LNCaP clone FGC (cell line): ENCODE data around the gene BIRC2.

Source experiments
- DNase-seq: peaks from one replicate; pipeline ENCODE4 v3.0.0-alpha.2; 2011; ENCODE audit warnings: low read depth
- H3K4me3 ChIP-seq: 2 replicates; pipeline ENCODE4 v1.5.1; 2011; ENCODE audit warnings: mild to moderate bottlenecking, low read depth, low read length, control low read depth
- TF ChIP-seq, protein P1 (sequence below): IDR thresholded peaks from 2 replicates; pipeline ENCODE4 v1.5.1; 2012; ENCODE audit warnings: mild to moderate bottlenecking; ENCODE audit not compliant: control insufficient read depth, insufficient read depth; ENCODE audit errors: extremely low read depth

BIRC2 gene

GRCh38 chr11:102347462-102348370 lies 702 bp downstream of the BIRC2 start:
- no peak for DNase-seq
- peak overlapping the region; percentile 91 for H3K4me3 ChIP-seq
- TF ChIP-seq, protein P1, sequence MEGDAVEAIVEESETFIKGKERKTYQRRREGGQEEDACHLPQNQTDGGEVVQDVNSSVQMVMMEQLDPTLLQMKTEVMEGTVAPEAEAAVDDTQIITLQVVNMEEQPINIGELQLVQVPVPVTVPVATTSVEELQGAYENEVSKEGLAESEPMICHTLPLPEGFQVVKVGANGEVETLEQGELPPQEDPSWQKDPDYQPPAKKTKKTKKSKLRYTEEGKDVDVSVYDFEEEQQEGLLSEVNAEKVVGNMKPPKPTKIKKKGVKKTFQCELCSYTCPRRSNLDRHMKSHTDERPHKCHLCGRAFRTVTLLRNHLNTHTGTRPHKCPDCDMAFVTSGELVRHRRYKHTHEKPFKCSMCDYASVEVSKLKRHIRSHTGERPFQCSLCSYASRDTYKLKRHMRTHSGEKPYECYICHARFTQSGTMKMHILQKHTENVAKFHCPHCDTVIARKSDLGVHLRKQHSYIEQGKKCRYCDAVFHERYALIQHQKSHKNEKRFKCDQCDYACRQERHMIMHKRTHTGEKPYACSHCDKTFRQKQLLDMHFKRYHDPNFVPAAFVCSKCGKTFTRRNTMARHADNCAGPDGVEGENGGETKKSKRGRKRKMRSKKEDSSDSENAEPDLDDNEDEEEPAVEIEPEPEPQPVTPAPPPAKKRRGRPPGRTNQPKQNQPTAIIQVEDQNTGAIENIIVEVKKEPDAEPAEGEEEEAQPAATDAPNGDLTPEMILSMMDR, result no peak

GRCh38 chr11:102357116-102357515 lies 10.1 kb downstream of the BIRC2 start:
- DNase-seq, result no peak
- H3K4me3 ChIP-seq, result no peak overlapping the region
- TF ChIP-seq, protein P1, result no peak

- DNase-seq, result no peak
- TF ChIP-seq, protein P1, result no peak
- H3K4me3 ChIP-seq, result no peak overlapping the region
Observed at GRCh38 chr11:102359372-102359771, 12.4 kb downstream of the BIRC2 start.

DNA sequence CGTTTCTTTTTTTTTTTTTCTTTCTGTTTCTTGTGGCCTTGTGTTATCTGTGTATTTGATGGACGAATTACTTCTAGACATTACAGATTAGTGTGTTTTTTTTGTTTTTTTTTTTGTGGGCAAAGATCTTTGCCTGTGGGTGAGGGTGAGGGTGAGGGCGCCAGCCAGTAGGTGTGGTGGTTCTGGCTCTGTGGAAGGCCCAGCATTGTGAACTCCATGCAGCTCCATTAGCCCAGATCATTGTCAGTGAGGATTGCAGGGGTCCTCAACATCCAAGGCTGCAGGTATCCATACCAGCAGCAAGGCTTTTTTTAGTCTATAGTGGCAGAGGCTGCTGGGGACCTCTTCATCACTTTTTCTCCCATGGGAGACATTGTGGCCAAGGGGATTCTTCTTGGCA lies 13.7 kb downstream of the BIRC2 start:
- TF ChIP-seq, protein P1, result no peak
- H3K4me3 ChIP-seq, result no peak overlapping the region
- DNase-seq, result no peak

GRCh38 chr11:102361086-102362031 lies 14.3 kb downstream of the BIRC2 start:
- DNase-seq, result no peak
- no peak overlapping the region for H3K4me3 ChIP-seq
- TF ChIP-seq, protein P1, result no peak

GRCh38 chr11:102364991-102365390 lies 18.0 kb downstream of the BIRC2 start:
- TF ChIP-seq, protein P1, result no peak
- peak; percentile 60 for DNase-seq
- no peak overlapping the region for H3K4me3 ChIP-seq
